OCI-LY3 (cell line): ENCODE data around the gene HTATSF1.

Experiments used
- EZH2phosphoT487 ChIP-seq: fragments of 200-600 bp; shearing (Covaris generic); IDR thresholded peaks from 2 replicates; pipeline ENCODE4 v1.6.1; 2018; ENCODE audit warnings: antibody characterized with exemption, mixed run types, low read depth
- TF ChIP-seq, protein P1 (sequence below): fragments of 200-600, 300-600 bp; sonication (generic); IDR thresholded peaks from 2 replicates; pipeline ENCODE4 v1.5.1; 2014; ENCODE audit warnings: antibody characterized with exemption, low read length, low read depth

DNA sequence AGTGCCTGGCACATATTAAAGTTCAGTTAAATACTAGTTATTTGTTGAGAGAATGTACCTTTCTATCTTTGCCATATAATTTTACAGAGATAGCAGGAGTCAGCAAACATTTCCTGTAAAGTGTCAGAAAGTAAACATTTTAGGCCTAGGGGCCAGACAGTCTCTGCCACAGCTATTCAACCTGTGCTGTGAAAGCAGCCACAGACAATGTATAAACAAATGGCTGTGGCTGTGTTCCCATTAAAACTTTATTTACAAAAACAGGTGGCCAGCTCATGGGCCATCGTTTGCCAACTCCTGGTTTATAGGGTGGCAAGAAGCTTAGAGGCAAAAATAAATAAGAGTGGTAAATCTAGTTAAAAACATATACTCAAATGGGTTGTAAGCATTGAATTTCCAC is 43.6 kb upstream of the HTATSF1 start:
- TF ChIP-seq, protein P1, sequence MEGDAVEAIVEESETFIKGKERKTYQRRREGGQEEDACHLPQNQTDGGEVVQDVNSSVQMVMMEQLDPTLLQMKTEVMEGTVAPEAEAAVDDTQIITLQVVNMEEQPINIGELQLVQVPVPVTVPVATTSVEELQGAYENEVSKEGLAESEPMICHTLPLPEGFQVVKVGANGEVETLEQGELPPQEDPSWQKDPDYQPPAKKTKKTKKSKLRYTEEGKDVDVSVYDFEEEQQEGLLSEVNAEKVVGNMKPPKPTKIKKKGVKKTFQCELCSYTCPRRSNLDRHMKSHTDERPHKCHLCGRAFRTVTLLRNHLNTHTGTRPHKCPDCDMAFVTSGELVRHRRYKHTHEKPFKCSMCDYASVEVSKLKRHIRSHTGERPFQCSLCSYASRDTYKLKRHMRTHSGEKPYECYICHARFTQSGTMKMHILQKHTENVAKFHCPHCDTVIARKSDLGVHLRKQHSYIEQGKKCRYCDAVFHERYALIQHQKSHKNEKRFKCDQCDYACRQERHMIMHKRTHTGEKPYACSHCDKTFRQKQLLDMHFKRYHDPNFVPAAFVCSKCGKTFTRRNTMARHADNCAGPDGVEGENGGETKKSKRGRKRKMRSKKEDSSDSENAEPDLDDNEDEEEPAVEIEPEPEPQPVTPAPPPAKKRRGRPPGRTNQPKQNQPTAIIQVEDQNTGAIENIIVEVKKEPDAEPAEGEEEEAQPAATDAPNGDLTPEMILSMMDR, result no peak
- no peak for TF ChIP-seq EZH2phosphoT487
